Prostate gland (tissue), 2 donors: Measurements from ENCODE around the gene P2RY8.

Source experiments
- CTCF ChIP-seq, 4 experiments: fragments of 200-600 bp in 2 of 4; fragments of 450-650 bp in 2 of 4; sonication (generic) in 2 of 4; IDR thresholded peaks; 1 replicate in 3 of 4; 2 replicates in 1 of 4; pipeline ENCODE4 v1.5.1; 2016 to 2019; ENCODE audit warnings: antibody characterized with exemption in 4 of 4, mild to moderate bottlenecking in 2 of 4, moderate library complexity in 2 of 4
- POLR2A ChIP-seq: fragments of 450-650 bp; IDR thresholded peaks from one replicate; pipeline ENCODE4 v1.6.1; 2016; ENCODE audit warnings: antibody characterized with exemption, mild to moderate bottlenecking
- POLR2AphosphoS5 ChIP-seq: sonication (generic); formaldehyde crosslinking; IDR thresholded peaks from one replicate; pipeline ENCODE4 v1.6.1; 2017; ENCODE audit warnings: antibody characterized with exemption

DNA sequence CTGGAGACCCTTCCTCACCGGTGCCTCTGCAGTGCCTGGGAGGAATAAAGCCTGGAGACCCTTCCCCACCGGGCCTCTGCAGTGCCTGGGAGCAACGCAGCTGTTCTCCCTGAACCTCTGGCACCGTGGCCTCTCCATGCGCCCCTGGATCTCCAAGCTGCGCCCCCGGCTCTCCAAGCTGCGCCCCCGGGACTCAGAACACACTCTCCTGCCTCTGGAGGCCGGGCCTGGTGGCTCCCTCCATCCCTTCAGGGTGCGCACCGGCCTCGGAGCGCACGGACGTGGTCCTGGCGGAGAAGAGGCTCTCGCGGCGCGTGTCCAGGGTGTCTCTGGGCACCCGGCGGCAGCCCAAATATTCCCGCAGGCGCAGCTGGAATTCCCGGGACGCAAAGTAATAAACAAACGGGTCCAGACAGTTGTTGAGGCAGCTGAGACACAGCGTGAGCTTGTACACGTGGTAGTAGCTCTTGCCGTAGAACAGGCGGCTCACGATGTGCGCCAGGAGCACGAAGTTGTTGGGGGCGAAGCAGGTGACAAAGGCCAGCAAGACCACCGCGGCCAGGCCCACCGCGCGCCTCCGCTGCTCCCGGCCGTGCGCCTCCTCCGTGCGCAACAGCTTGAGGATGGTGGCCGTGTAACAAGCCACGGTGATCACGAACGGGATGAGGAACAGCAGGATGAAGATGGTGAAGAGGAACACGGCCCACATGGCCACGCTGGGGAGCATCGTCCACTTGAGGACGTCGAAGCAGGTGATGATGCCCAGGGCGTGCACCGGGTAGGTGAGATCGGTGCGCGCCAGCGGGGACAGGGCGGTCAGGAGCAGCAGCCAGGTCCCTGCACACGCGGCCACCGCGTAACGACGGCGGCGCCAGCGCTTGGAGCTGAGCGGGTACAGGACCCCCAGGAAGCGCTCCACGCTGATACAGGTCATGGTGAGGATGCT, 71.4 kb downstream of the P2RY8 start:
- TF ChIP-seq POLR2AphosphoS5 (no peak), CTCF (IDR thresholded peaks at IDR 0.05) (no peak), POLR2A (no peak)
